AG09309 (cell line): ENCODE data around the gene TRPM3.

Experiments used
- DNase-seq: peaks from one replicate; pipeline ENCODE4 v3.0.0-alpha.2; 2010; ENCODE audit warnings: low read depth
- H3K4me3 ChIP-seq: 2 replicates; pipeline ENCODE4 v1.5.1; 2011; ENCODE audit warnings: mild to moderate bottlenecking, low read depth, low read length, moderate library complexity; ENCODE audit not compliant: control insufficient read depth
- TF ChIP-seq, protein P1 (sequence below): IDR thresholded peaks from 2 replicates; pipeline ENCODE4 v1.5.1; 2011; ENCODE audit warnings: mild to moderate bottlenecking, low read depth, low read length, inconsistent platforms; ENCODE audit not compliant: insufficient read depth, control insufficient read depth; ENCODE audit errors: missing control alignments

The TRPM3 gene

DNA sequence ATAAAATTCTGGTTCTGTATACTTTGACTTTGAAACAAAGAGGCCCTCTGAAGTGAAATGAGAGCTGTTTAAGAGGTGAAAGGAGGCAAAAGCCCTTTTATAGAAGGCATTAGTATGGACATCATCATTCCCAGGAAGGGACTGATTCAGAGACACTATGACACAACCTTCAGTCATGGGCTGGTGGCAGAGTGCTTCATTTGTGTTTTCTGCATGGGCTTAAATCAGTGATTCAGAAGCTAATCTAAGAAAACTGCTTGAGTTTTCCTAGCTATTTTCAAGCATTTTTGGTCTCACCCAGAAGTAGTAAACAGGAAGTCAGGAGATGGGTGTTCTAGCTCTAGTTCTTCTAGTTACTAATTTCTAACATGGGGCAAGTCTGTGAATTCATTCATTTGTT lies 288.9 kb downstream of the TRPM3 start:
- TF ChIP-seq, protein P1, sequence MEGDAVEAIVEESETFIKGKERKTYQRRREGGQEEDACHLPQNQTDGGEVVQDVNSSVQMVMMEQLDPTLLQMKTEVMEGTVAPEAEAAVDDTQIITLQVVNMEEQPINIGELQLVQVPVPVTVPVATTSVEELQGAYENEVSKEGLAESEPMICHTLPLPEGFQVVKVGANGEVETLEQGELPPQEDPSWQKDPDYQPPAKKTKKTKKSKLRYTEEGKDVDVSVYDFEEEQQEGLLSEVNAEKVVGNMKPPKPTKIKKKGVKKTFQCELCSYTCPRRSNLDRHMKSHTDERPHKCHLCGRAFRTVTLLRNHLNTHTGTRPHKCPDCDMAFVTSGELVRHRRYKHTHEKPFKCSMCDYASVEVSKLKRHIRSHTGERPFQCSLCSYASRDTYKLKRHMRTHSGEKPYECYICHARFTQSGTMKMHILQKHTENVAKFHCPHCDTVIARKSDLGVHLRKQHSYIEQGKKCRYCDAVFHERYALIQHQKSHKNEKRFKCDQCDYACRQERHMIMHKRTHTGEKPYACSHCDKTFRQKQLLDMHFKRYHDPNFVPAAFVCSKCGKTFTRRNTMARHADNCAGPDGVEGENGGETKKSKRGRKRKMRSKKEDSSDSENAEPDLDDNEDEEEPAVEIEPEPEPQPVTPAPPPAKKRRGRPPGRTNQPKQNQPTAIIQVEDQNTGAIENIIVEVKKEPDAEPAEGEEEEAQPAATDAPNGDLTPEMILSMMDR = no peak
- no peak for DNase-seq
- no peak overlapping the region for H3K4me3 ChIP-seq

DNA sequence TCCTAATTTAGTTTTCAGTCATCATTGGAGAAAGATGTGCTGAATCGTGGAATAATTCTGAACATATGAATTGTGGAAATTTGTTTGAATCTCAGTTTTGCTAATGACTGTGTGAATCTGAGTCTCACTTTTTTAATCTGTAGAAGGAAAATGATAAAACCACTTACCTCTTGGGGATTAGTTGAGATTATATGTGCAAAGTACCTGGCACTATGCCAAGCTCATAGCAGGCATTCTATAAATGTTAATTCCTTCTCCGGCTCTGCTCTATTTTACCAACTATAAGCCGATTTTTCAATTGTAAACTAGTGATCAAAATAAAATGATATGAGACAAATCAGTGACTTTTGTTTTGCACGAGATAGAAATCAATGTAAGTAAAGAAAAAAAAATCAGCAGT lies 290.8 kb downstream of the TRPM3 start:
- no peak overlapping the region for H3K4me3 ChIP-seq
- TF ChIP-seq, protein P1 = no peak
- DNase-seq = no peak

- H3K4me3 ChIP-seq = no peak overlapping the region
- TF ChIP-seq, protein P1 = no peak
- DNase-seq = no peak
Observed at GRCh38 chr9:70829591-70830265, 291.7 kb downstream of the TRPM3 start.

- no peak overlapping the region for H3K4me3 ChIP-seq
- no peak for DNase-seq
- TF ChIP-seq, protein P1 = no peak
Observed at GRCh38 chr9:70826562-70826961, 294.9 kb downstream of the TRPM3 start.

- H3K4me3 ChIP-seq = no peak overlapping the region
- TF ChIP-seq, protein P1 = no peak
- no peak for DNase-seq
Observed at GRCh38 chr9:70823284-70823683, 298.1 kb downstream of the TRPM3 start.

GRCh38 chr9:70817311-70817710 lies 304.1 kb downstream of the TRPM3 start:
- no peak for DNase-seq
- TF ChIP-seq, protein P1 = no peak
- H3K4me3 ChIP-seq = no peak overlapping the region
